ENCODE data around the gene GALR3.

GRCh38 chr22:37832022-37832857, 9.1 kb downstream of the GALR3 start:
- TF ChIP-seq ZNF114 (CRISPR knock-in tag; IDR thresholded peaks at IDR 0.05) (no peak), EZH2phosphoT487 (IDR thresholded peaks at IDR 0.05; ENCODE audit: unreplicated experiment) (no peak), CTCF (conservative IDR thresholded peaks at IDR 0.05; ENCODE audit: low read depth in 2 of 2) (no peak)
